Caco-2 (cell line): ENCODE data around the gene ELMO1. TPM values are rescaled to one million over a fixed set of nuclear protein-coding genes. Genes with fewer than 3 reads are reported as not detected.

ENCODE experiments used
- BruUV-seq: library from RNA; stranded (reverse); fragments of 400-500 nt; replicated peaks from 2 replicates; lab custom pipeline; 2021; lab: Mats Ljungman, UMichigan
- CTCF ChIA-PET: fragments of 300-600 bp; sonication (Branson Sonifier 250); formaldehyde crosslinking; loops from one replicate; lab custom pipeline; 2022; ENCODE audit warnings: antibody characterized with exemption; lab: Charles Lee
- POLR2A ChIA-PET: fragments of 300-600 bp; sonication (Branson Sonifier 250); formaldehyde crosslinking; loops from one replicate; lab custom pipeline; 2022; ENCODE audit warnings: antibody characterized with exemption; lab: Charles Lee
- DNase-seq, 2 experiments: peaks; one replicate each; pipeline versions ENCODE4 v3.0.0 to v3.0.0-alpha.2; 2020 to 2022
- H3K27me3 ChIP-seq: replicated peaks from 2 replicates; pipeline ENCODE4 v1.6.0; 2011; ENCODE audit warnings: low read length; ENCODE audit not compliant: control insufficient read depth, insufficient read depth
- H3K36me3 ChIP-seq: 2 replicates; pipeline ENCODE4 v1.5.1; 2011; ENCODE audit warnings: low read length; ENCODE audit not compliant: control insufficient read depth, insufficient read depth
- H3K4me1 ChIP-seq: fragments of 250-450 bp; sonication (Bioruptor Pico); 2 replicates; pipeline ENCODE4 v1.5.1; 2020; ENCODE audit warnings: mild to moderate bottlenecking
- H3K4me3 ChIP-seq: 2 replicates; pipeline ENCODE4 v1.5.1; 2011; ENCODE audit warnings: low read depth, mild to moderate bottlenecking, control low read depth, low read length
- H3K9me3 ChIP-seq: fragments of 250-450 bp; sonication (Bioruptor Pico); 2 replicates; pipeline ENCODE4 v1.5.1; 2020; ENCODE audit warnings: mild to moderate bottlenecking, moderate library complexity
- H3K27ac Mint-ChIP-seq: one replicate; pipeline ENCODE4 v1.8.0; 2022; ENCODE audit warnings: mixed read lengths; ENCODE audit not compliant: unreplicated experiment
- H3K27me3 Mint-ChIP-seq: one replicate; pipeline ENCODE4 v1.8.0; 2022; ENCODE audit warnings: mixed read lengths; ENCODE audit not compliant: insufficient read depth, unreplicated experiment
- H3K36me3 Mint-ChIP-seq: one replicate; pipeline ENCODE4 v1.8.0; 2022; ENCODE audit warnings: mild to moderate bottlenecking, mixed read lengths; ENCODE audit not compliant: insufficient read depth, unreplicated experiment
- H3K4me1 Mint-ChIP-seq: one replicate; pipeline ENCODE4 v1.8.0; 2022; ENCODE audit warnings: low read depth, mixed read lengths; ENCODE audit not compliant: unreplicated experiment
- H3K4me3 Mint-ChIP-seq: one replicate; pipeline ENCODE4 v1.8.0; 2022; ENCODE audit warnings: mild to moderate bottlenecking, moderate library complexity, mixed read lengths; ENCODE audit not compliant: unreplicated experiment
- H3K9me3 Mint-ChIP-seq: one replicate; pipeline ENCODE4 v1.8.0; 2022; ENCODE audit warnings: mixed read lengths; ENCODE audit not compliant: unreplicated experiment
- intact Hi-C: fragments of 100-400 bp; cut with micrococcal nuclease; formaldehyde crosslinking; loops from one replicate; pipeline ENCODE4 v1.10.0; 2022; ENCODE audit not compliant: unreplicated experiment
- total RNA-seq: library from RNA; stranded (reverse); gene quantifications from 2 replicates; pipeline ENCODE4 v1.2.3, GENCODE V29; 2022
- TF ChIP-seq, protein P1 (sequence below), 2 experiments: fragments of 200-600 bp in 1 of 2; IDR thresholded peaks; 1 replicate in 1 of 2; 2 replicates in 1 of 2; pipeline versions ENCODE4 v1.5.1 to v1.8.0; 2011 to 2022; ENCODE audit warnings: antibody characterized with exemption in 1 of 2, control low read depth in 1 of 2, inconsistent platforms in 1 of 2, low read depth in 1 of 2, low read length in 1 of 2, mild to moderate bottlenecking in 1 of 2, moderate library complexity in 1 of 2; ENCODE audit not compliant: insufficient read depth in 1 of 2, severe bottlenecking in 1 of 2, unreplicated experiment in 1 of 2

The ELMO1 gene
- total RNA-seq, 1 experiment from 2014 or later: 0.14 TPM

DNA sequence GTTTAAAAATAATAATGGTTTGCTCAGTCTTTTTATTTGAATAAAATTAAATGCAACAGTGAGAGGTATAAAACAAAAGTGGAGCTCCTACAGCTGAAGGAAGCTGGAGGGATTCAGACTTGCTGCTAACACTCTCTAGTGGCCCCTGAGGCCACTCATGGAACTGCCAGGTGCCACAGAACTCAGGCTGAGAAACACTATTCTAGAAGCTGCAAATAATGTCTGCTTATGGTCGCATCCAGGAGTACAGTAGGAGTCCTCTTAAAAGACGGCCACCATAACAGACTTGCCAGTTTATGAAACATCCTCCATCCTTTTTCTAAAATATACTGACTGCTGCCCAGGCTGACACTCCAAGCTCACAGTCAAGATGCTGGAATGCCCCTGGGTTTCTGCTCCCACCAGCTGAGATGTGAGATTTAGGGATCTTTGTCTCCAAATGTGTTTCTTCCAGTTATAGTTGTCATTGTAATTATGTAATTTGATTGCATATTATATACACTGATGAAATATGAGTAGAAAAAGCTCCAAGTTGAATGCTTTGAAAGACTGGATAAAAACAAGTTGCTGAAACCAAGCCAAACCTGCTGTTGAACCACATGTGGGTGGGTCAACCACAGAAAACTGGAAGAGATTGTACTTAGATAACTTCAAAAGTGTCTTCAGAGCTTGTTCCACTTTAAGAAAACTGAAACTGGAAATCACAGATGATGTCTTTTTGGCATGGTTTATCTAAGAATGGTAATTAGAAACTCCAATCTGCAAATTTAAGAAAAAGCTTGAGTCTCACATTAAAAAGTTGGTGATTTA is 510.7 kb downstream of the ELMO1 start:
- POLR2A ChIA-PET: no interaction called here
- H3K4me1 Mint-ChIP-seq: no peaks in the 10 kb centered on the region
- intact Hi-C loops: loop anchor here (2.0 kb wide), 1 partner anchor 39 kb away; no protein-coding TSS in a partner anchor
- CTCF ChIA-PET: no interaction called here
- DNase-seq: no peak
- no peak overlapping the region for H3K4me3 Mint-ChIP-seq
- no peak overlapping the region for H3K27ac Mint-ChIP-seq
- no TSS peak for BruUV-seq
- no peaks in the 10 kb centered on the region for H3K27me3 Mint-ChIP-seq
- no peaks in the 10 kb centered on the region for H3K27me3 ChIP-seq
- peaks cover 37% of the 10 kb centered on the region for H3K9me3 Mint-ChIP-seq
- no peak overlapping the region for H3K4me3 ChIP-seq
- H3K9me3 ChIP-seq: peaks cover 32% of the 10 kb centered on the region
- no peaks in the 10 kb centered on the region for H3K4me1 ChIP-seq
- TF ChIP-seq, protein P1, sequence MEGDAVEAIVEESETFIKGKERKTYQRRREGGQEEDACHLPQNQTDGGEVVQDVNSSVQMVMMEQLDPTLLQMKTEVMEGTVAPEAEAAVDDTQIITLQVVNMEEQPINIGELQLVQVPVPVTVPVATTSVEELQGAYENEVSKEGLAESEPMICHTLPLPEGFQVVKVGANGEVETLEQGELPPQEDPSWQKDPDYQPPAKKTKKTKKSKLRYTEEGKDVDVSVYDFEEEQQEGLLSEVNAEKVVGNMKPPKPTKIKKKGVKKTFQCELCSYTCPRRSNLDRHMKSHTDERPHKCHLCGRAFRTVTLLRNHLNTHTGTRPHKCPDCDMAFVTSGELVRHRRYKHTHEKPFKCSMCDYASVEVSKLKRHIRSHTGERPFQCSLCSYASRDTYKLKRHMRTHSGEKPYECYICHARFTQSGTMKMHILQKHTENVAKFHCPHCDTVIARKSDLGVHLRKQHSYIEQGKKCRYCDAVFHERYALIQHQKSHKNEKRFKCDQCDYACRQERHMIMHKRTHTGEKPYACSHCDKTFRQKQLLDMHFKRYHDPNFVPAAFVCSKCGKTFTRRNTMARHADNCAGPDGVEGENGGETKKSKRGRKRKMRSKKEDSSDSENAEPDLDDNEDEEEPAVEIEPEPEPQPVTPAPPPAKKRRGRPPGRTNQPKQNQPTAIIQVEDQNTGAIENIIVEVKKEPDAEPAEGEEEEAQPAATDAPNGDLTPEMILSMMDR (IDR thresholded peaks at IDR 0.05; ENCODE audit: insufficient read depth in 1 of 2, low read depth in 1 of 2, low read length in 1 of 2, severe bottlenecking in 1 of 2, unreplicated experiment in 1 of 2): no peak
- H3K36me3 Mint-ChIP-seq: no peaks in the 10 kb centered on the region
- H3K36me3 ChIP-seq: no peaks in the 10 kb centered on the region

GRCh38 chr7:36931892-36932291 is 516.8 kb downstream of the ELMO1 start:
- Histone ChIP-seq H3K4me3 (no peak overlapping the region), H3K4me1 (no peaks in the 10 kb centered on the region), H3K9me3 (peaks cover 14% of the 10 kb centered on the region), H3K36me3 (no peaks in the 10 kb centered on the region), H3K27me3 (no peaks in the 10 kb centered on the region)
- no peak overlapping the region for H3K27ac Mint-ChIP-seq
- peaks cover 10% of the 10 kb centered on the region for H3K9me3 Mint-ChIP-seq
- intact Hi-C loops: no loop called here
- no peak for DNase-seq
- no peaks in the 10 kb centered on the region for H3K4me1 Mint-ChIP-seq
- BruUV-seq: no TSS peak
- ChIA-PET CTCF (no interaction called here), POLR2A (no interaction called here)
- no peaks in the 10 kb centered on the region for H3K27me3 Mint-ChIP-seq
- TF ChIP-seq, protein P1 (IDR thresholded peaks at IDR 0.05; ENCODE audit: insufficient read depth in 1 of 2, low read depth in 1 of 2, low read length in 1 of 2, severe bottlenecking in 1 of 2, unreplicated experiment in 1 of 2): no peak
- H3K4me3 Mint-ChIP-seq: no peak overlapping the region
- H3K36me3 Mint-ChIP-seq: no peaks in the 10 kb centered on the region

GRCh38 chr7:36929791-36930190 is 518.9 kb downstream of the ELMO1 start:
- H3K4me1 ChIP-seq: no peaks in the 10 kb centered on the region
- Mint-ChIP-seq H3K27ac (no peak overlapping the region), H3K27me3 (no peaks in the 10 kb centered on the region), H3K4me1 (no peaks in the 10 kb centered on the region), H3K4me3 (no peak overlapping the region), H3K36me3 (no peaks in the 10 kb centered on the region), H3K9me3 (peaks cover under 1% of the 10 kb centered on the region)
- no peak for DNase-seq
- H3K27me3 ChIP-seq: no peaks in the 10 kb centered on the region
- TF ChIP-seq, protein P1 (IDR thresholded peaks at IDR 0.05; ENCODE audit: insufficient read depth in 1 of 2, low read depth in 1 of 2, low read length in 1 of 2, severe bottlenecking in 1 of 2, unreplicated experiment in 1 of 2): no peak
- POLR2A ChIA-PET: no interaction called here
- intact Hi-C loops: no loop called here
- no peaks in the 10 kb centered on the region for H3K36me3 ChIP-seq
- H3K9me3 ChIP-seq: peaks cover 3% of the 10 kb centered on the region; the same call in 1 of the 2 replicates
- CTCF ChIA-PET: no interaction called here
- no TSS peak for BruUV-seq
- no peak overlapping the region for H3K4me3 ChIP-seq
